GM21825 (cell line): Measurements from ENCODE around the gene FBXW4.
A peak's percentile ranks its signal among the peaks of the same experiment; 100 is the strongest.

Source experiments
- ATAC-seq: cut with Tn5 transposase; IDR thresholded peaks from one replicate; pipeline ENCODE4 v1.9.1; 2021; ENCODE audit warnings: mild to moderate bottlenecking, moderate library complexity; ENCODE audit not compliant: unreplicated experiment

FBXW4 gene

GRCh38 chr10:101587725-101588653, 107.0 kb downstream of the FBXW4 start, which contains the start of the genes DPCD and POLL:
Gene DPCD (plus strand): TSS chr10:101588321. CDS start chr10:101588337, 16 bp downstream.
Gene POLL (minus strand): TSS chr10:101588257. CDS start chr10:101587360, 897 bp downstream.
- ATAC-seq = peak; percentile 97

DNA sequence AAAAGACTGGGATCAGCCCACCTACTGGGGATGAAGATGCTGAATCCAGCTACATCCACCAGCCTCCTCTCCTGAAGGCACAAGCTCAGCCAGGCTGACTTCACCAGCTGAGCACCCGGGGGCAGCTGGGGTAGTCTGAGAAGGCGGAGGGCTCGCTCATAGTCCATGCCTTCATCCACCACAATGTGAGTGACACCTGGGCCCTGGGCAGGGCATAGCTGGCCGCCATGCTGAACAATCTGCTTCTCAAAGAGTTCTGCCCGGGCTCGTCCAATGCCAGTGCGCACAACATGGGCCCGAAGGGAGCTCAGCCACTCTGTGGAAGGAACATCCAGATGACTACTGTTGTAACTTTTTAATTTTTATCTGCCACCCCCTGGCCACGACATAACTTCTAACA, 109.1 kb downstream of the FBXW4 start:
- ATAC-seq = no peak

- no peak for ATAC-seq
Measured at GRCh38 chr10:101580486-101581399, 114.2 kb downstream of the FBXW4 start.

DNA sequence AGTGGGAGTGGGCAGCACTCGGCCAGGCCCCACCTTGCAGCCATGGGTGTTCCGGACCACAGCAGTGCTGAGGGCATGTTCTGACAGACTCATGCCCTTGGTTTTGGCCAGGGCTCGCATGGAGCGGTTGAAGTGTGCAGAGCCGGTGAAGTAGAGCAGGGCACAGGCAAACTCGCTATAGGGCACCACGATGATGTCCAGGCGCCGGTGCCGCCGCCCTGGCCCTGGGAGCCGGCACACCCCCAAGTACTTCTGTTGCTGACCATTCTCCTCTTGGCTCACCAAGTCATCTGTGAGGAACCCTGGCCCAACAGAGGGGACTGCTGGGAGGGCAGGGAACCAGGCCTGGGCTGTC, 115.5 kb downstream of the FBXW4 start:
- no peak for ATAC-seq

DNA sequence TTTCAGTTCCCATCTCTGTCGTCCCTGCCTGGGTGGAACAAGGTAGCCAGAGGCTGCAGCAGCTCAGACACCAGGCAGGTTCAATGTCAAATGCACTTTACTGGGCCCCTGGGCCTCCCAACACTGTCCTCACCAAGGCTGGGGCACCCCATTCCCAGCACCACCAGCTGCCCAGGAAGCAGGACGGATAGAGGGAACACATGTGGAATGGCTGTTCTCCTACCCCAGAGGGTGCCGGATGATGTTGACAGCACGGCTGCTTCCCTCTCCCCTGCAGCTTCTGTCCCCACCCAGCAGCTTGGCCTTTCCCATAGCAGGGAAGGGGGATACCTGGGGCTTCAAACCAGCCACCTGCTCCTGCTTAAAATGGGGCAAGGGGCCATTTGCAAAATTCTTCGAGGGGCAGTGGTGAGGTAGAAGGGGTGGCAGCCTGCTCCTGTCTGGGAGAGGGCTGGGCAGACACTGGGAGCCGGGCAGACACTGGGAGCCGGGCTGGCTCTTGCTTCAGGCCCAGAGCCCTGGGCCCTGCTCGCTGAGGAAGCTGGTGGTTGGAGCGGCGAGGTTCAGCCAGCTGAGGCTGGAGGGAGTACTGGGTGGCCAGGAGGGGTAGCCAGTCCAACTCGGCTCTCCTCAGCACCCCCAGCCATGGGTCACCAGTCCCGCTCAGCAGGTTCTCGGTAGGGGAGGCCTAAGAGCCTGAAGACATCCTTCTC, 116.0 kb downstream of the FBXW4 start:
- ATAC-seq = no peak

GRCh38 chr10:101578192-101578591, 116.8 kb downstream of the FBXW4 start:
- ATAC-seq = no peak

DNA sequence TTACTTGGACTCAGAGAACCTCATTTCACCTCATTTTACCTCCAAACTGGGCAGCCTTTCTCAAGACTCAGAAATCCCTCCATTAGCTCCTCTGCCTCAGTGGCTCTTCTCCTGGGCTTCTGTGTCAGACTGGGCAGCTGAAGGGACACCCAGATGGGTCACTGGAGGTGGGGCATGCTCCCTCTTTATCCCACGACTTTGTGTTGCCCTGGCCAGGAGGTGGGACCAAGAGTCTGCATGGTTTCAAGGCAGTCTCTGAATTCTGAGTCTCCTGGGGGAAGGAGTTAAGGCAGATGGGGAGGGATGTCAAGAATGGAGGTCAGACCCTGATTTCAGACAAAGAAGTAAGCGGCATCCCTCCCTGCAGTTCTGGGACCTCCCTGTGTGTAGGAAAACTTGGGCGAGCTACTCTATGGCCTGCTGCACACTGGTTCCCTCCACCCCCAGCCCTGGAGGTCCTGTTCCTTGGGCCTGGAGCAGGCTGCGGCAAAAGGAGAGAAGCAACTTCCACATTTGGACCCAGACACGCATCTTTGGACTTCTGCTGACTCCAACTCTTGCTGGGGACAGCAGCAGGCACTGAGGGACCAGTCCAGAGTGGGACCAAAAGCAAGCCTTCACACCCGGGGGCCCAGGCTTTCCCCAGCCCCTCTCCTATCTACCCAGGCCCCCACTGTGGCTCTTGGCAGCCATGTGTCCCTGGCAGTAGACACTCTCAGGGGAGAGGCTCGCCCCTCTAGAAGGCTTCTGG, 117.7 kb downstream of the FBXW4 start:
- no peak for ATAC-seq

GRCh38 chr10:101576211-101576863, 118.6 kb downstream of the FBXW4 start:
- no peak for ATAC-seq

GRCh38 chr10:101575580-101576210, 119.3 kb downstream of the FBXW4 start:
- ATAC-seq = no peak

DNA sequence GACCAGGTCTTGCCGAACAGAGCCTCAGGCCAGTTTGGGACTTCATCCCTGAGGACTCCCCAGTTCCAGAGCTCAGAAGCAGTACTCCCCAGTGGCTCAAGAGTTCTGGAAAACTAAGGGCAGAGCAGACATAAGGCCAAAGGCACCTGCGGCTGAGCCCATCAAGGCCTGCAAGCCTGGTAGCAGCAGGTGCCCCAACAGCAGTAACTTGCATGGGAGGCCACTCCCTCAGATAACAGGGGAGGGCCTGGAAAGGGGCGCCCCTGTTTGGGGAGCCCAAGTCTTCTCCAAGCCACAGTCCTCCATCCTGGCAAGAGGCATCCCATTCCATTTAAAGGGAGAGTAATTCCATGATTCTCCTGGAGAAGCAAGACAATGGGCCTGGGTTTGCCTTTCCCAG, 119.9 kb downstream of the FBXW4 start:
- ATAC-seq = no peak

DNA sequence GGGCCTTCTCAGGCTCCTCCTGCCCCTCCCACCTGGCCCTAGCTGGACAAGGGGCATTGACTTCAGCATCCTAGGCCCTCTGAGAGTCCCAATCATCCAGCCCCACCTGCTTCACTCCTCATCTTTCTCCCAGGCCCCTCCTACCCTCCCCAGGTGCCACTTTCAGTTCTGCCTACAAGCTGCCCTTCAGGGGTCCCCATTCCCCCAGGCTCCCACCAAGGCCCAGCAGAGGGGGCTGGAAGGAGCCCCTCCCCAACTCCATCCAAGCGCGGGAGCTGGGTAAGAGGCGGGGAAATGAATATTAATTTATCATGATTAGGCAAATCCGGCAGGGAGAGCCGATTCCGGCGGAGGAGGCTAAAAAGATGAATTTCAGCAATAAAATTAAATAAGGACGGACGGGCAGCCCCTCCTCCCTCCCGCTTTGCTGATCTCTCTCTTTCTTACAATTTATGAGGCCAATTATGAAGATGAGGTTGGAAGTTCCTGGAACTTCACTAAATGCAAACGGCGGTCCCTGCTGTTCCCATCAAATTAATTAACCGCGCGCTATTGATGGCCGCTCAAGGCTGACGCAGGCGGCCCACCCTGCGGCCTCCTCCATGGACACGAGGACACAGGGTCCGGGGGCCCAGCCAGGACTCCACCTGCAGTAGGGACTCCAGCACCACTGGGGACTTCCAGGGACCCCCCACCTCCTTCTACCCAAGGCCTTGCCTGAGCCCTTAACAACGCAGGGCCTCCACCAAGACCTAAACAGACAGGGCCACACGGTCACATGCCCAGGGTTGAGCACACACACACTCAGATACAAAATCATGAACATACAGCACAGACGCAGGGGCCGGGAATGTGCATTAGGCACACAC, 120.9 kb downstream of the FBXW4 start:
- ATAC-seq = no peak

GRCh38 chr10:101572785-101573184, 122.2 kb downstream of the FBXW4 start:
- no peak for ATAC-seq

- no peak for ATAC-seq
Measured at GRCh38 chr10:101572126-101572525, 122.8 kb downstream of the FBXW4 start.

DNA sequence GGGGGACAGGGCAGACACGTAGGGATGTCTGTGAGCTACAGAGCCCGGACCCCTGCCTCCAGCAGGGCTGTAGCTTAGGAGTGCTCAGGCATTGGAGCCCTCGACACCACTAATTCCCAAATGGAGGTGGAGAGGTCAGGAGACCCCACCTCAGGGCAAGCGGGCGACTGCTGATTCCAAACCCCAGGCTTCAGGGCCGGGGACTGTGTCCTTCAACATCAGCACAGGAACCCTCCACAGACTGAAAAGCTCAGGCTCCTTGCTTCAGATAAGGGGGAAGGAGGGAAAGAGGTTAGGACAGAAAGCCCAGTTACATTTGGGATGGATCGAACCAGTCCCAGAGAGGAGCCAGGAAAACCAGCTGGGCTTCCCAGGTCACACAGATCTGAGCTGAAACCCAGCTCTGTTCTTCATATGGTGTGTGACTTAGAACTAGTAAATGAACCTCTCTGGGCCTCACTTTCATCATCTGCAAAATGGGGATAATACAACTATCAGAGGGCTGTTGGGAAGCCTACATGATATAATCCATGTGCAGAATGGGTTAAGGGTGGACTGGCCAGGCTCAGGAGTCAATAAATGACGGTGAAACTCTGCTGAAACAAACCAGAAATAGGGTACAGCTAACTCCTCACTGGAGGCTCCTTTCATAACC, 123.6 kb downstream of the FBXW4 start:
- ATAC-seq = no peak

GRCh38 chr10:101570428-101571270, 124.3 kb downstream of the FBXW4 start:
- ATAC-seq = no peak

GRCh38 chr10:101569622-101570427, 125.1 kb downstream of the FBXW4 start:
- peak; percentile 74 for ATAC-seq
